ENCODE data around the gene SAP30BP.
A peak's percentile ranks its signal among the peaks of the same experiment; 100 is the strongest.

SAP30BP gene

DNA sequence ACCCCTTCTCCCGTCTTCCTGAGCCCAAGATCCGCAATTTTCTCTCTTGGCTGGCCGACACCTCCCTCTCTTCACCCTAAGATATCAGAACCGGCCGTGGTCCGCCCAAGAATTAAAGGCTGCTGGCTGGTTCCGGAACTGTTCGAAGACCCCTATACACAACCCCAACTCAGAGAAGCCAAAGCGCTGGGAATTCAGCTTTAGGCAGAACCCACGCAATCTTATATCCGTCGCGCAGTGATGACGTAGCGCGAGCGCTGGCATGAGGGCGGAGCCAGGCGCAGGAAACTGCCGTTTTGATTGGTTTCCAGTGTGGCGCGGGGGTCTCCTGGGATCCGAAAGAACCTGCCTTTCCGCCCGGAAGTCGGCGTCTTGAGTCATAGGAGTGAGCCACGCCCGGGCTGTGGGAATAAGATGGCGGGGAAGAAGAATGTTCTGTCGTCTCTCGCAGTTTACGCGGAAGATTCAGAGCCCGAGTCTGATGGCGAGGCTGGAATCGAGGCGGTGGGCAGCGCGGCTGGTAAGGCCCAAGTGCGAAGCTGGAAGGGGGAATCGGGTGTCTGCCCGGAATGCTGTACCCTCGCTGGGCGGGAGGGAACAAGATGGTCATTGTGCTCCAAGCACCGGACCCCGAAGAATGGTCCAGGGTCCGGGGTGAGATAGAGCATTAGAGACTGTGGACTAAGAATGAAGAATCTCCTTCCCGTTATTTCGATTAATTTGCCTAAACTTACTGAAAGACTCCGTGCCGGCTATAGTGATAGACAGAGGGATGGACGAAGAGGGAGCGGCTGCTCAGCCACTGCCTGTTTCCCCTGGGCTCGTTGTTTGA is at the start of gene SAP30BP, which contains the start of gene RECQL5:
TSS of gene SAP30BP (plus strand) at position 380 of the 832 bp plus-strand sequence. CDS start at position 415, 35 bp downstream.
TSS of gene RECQL5 (minus strand) at position 196 of the 832 bp plus-strand sequence. CDS start 597 bp downstream, outside the sequence.
- Mint-ChIP-seq H3K27me3 (no peaks in the 10 kb centered on the region), H3K27ac (no peak within 1 kb of the TSS), H3K36me3 (ENCODE audit: low read depth) (peaks cover 58% of the 10 kb centered on the region), H3K4me1 (ENCODE audit: low read depth) (peaks cover 12% of the 10 kb centered on the region), H3K9me3 (no peaks in the 10 kb centered on the region), H3K4me3 (peak within 1 kb of the TSS; percentile 44)
- intact Hi-C loops (cut with micrococcal nuclease): no loop called here

DNA sequence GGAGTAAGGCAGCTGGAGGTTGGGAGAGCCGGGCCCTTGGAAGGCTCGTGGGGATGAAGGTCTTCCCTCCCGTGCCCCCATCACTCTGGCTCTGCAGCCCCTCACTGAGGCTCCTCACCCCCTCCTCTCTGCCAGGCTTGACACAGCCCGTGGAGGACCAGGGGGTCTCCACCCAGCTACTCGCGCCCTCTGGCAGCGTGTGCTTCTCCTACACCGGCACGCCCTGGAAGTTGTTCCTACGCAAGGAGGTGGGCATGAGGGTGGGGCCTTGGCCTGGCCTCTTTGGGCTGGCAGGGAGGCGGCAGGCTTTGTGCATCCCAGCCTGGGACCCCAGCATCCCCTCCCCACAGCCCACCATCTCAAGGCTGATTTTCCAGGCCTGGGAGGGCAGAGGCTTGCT is 49.5 kb upstream of the SAP30BP start:
- H3K36me3 Mint-ChIP-seq (ENCODE audit: low read depth): peaks cover 100% of the 10 kb centered on the region

GRCh38 chr17:75619506-75620431 is 47.4 kb upstream of the SAP30BP start:
- Mint-ChIP-seq H3K36me3 (ENCODE audit: low read depth) (peaks cover 98% of the 10 kb centered on the region), H3K9me3 (no peaks in the 10 kb centered on the region), H3K4me3 (no peak overlapping the region), H3K27ac (no peak overlapping the region), H3K27me3 (no peaks in the 10 kb centered on the region), H3K4me1 (ENCODE audit: low read depth) (no peaks in the 10 kb centered on the region)
- intact Hi-C loops (cut with micrococcal nuclease): no loop called here

More for the DNA sequence above, 49.5 kb upstream of the SAP30BP start:
- Mint-ChIP-seq H3K27me3 (no peaks in the 10 kb centered on the region), H3K9me3 (no peaks in the 10 kb centered on the region), H3K27ac (no peak overlapping the region), H3K4me1 (ENCODE audit: low read depth) (no peaks in the 10 kb centered on the region), H3K4me3 (no peak overlapping the region)
- intact Hi-C loops (cut with micrococcal nuclease): no loop called here

GRCh38 chr17:75621489-75621888 is 45.6 kb upstream of the SAP30BP start:
- Mint-ChIP-seq H3K36me3 (ENCODE audit: low read depth) (peaks cover 98% of the 10 kb centered on the region), H3K27me3 (no peaks in the 10 kb centered on the region), H3K4me1 (ENCODE audit: low read depth) (no peaks in the 10 kb centered on the region), H3K27ac (no peak overlapping the region), H3K4me3 (no peak overlapping the region), H3K9me3 (no peaks in the 10 kb centered on the region)
- intact Hi-C loops (cut with micrococcal nuclease): no loop called here

DNA sequence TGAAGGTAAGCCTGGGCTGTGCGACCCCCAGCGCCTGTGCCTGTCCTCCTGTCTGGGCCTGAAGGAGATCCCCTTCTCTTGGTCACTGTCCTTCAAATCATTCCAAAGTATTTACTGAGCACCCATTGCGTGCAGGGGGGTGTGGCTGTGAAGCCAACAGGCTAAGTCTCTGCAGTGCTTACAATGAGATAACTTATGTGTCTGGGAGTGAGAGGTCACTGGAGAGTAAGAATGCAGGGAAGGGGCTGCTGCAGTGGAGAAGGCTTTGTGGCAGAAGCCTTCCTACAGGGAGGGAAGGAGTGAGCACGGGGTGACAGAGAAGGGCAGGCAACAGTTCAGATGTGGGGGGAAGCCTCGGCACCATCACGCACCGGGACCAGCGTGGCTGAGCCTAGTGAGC is 45.1 kb upstream of the SAP30BP start:
- Mint-ChIP-seq H3K27ac (no peak overlapping the region), H3K4me1 (ENCODE audit: low read depth) (no peaks in the 10 kb centered on the region), H3K9me3 (no peaks in the 10 kb centered on the region), H3K4me3 (no peak overlapping the region), H3K36me3 (ENCODE audit: low read depth) (peaks cover 98% of the 10 kb centered on the region), H3K27me3 (no peaks in the 10 kb centered on the region)
- intact Hi-C loops (cut with micrococcal nuclease): no loop called here

- intact Hi-C loops (cut with micrococcal nuclease): no loop called here
- peaks cover 98% of the 10 kb centered on the region for H3K36me3 Mint-ChIP-seq (ENCODE audit: low read depth)
- H3K27ac Mint-ChIP-seq: no peak overlapping the region
- no peaks in the 10 kb centered on the region for H3K27me3 Mint-ChIP-seq
- no peak overlapping the region for H3K4me3 Mint-ChIP-seq
- H3K9me3 Mint-ChIP-seq: no peaks in the 10 kb centered on the region
- H3K4me1 Mint-ChIP-seq (ENCODE audit: low read depth): no peaks in the 10 kb centered on the region
These were observed 44.3 kb upstream of the SAP30BP start for GRCh38 chr17:75622771-75623273.

DNA sequence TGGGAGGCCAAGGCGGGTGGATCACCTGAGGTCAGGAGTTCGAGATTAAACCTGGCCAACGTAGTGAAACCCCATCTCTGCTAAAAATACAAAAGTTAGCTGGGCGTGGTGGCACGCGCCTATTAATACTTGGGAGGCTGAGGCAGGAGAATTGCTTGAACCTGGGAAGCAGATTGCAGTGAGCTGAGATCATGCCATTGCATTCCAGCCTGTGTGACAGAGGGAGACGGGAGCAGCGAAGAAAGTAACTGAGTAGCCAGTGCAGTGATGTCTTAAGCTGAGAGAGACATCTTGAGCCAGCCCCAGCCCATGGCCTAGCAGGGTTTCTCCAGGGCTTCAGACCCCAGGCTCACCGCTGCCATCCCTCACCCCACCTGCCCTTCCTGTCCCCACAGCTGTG is 43.8 kb upstream of the SAP30BP start:
- H3K27ac Mint-ChIP-seq: no peak overlapping the region
- H3K9me3 Mint-ChIP-seq: no peaks in the 10 kb centered on the region
- H3K27me3 Mint-ChIP-seq: no peaks in the 10 kb centered on the region
- H3K4me3 Mint-ChIP-seq: no peak overlapping the region
- intact Hi-C loops (cut with micrococcal nuclease): no loop called here
- H3K4me1 Mint-ChIP-seq (ENCODE audit: low read depth): no peaks in the 10 kb centered on the region
- peaks cover 98% of the 10 kb centered on the region for H3K36me3 Mint-ChIP-seq (ENCODE audit: low read depth)

- peaks cover 98% of the 10 kb centered on the region for H3K36me3 Mint-ChIP-seq (ENCODE audit: low read depth)
These were observed 43.1 kb upstream of the SAP30BP start for GRCh38 chr17:75624021-75624420.

GRCh38 chr17:75624714-75625345 is 42.3 kb upstream of the SAP30BP start:
- intact Hi-C loops (cut with micrococcal nuclease): no loop called here
- Mint-ChIP-seq H3K9me3 (no peaks in the 10 kb centered on the region), H3K36me3 (ENCODE audit: low read depth) (peaks cover 96% of the 10 kb centered on the region), H3K4me3 (no peak overlapping the region), H3K27ac (no peak overlapping the region), H3K27me3 (no peaks in the 10 kb centered on the region), H3K4me1 (ENCODE audit: low read depth) (no peaks in the 10 kb centered on the region)

More at GRCh38 chr17:75624021-75624420, 43.1 kb upstream of the SAP30BP start:
- Mint-ChIP-seq H3K4me1 (ENCODE audit: low read depth) (no peaks in the 10 kb centered on the region), H3K27ac (no peak overlapping the region), H3K4me3 (no peak overlapping the region), H3K9me3 (no peaks in the 10 kb centered on the region), H3K27me3 (no peaks in the 10 kb centered on the region)
- intact Hi-C loops (cut with micrococcal nuclease): no loop called here

DNA sequence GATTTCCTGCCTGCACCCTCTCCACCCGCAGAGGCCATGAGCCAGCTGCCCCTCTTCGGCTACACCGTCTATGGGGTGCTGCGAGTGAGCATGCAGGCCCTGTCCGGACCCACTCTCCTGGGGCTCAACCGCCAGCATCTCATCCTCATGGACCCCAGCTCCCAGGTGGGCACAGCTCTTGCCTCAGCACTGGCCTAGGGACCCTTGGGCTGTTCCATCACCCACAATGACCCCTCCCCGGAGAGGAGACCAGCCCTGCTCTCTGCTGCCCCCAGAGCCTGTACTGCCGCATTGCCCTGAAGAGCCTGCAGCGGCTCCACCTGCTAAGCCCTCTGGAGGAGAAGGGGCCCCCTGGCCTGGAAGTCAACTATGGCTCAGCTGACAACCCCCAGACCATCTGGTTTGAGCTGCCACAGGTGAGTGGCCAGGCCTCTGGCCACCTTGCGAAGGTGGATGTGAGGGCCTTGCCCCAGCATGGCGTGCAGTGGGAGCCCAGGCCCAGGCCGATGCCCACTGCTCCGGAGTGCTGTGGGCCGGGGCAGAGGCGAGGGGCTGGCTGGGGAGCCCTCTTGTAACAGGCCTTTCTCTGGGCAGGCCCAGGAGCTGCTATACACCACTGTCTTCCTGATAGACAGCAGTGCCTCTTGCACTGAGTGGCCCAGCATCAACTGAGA is 41.2 kb upstream of the SAP30BP start:
- intact Hi-C loops (cut with micrococcal nuclease): no loop called here
- Mint-ChIP-seq H3K9me3 (no peaks in the 10 kb centered on the region), H3K27ac (no peak overlapping the region), H3K4me1 (ENCODE audit: low read depth) (no peaks in the 10 kb centered on the region), H3K4me3 (no peak overlapping the region), H3K36me3 (ENCODE audit: low read depth) (peaks cover 96% of the 10 kb centered on the region), H3K27me3 (no peaks in the 10 kb centered on the region)

DNA sequence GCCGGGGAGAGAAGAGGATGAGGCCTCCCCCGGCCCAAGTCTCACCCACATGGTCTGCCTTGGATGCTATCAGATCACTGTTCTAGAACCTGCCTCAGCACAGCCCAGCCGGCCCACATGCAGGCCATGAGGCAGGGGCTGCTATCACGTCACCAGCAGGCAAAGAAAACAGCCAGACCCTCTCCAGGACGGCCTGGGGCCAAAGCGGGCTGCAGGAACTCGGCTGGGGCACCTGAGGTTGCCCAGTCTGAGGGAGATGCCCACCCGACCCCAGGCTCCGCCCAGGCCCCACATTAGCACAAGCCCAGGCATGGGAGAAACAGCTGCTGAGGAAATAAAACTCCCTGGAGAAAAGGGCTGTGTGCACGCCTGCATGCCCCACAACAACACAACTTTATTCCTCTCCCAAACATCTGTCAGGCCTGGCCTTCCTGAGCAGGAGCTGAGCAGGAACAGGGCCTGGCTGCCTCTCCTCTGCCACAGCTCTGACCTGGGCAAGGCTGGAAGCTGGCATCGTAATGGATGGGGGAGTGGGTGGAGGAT is 40.6 kb upstream of the SAP30BP start:
- H3K36me3 Mint-ChIP-seq (ENCODE audit: low read depth): peaks cover 96% of the 10 kb centered on the region
- H3K4me3 Mint-ChIP-seq: no peak overlapping the region
- H3K9me3 Mint-ChIP-seq: no peaks in the 10 kb centered on the region
- no peaks in the 10 kb centered on the region for H3K4me1 Mint-ChIP-seq (ENCODE audit: low read depth)
- H3K27ac Mint-ChIP-seq: no peak overlapping the region
- intact Hi-C loops (cut with micrococcal nuclease): no loop called here
- H3K27me3 Mint-ChIP-seq: no peaks in the 10 kb centered on the region

- intact Hi-C loops (cut with micrococcal nuclease): no loop called here
- H3K4me3 Mint-ChIP-seq: no peak overlapping the region
- H3K27ac Mint-ChIP-seq: no peak overlapping the region
- peaks cover 92% of the 10 kb centered on the region for H3K36me3 Mint-ChIP-seq (ENCODE audit: low read depth)
- no peaks in the 10 kb centered on the region for H3K4me1 Mint-ChIP-seq (ENCODE audit: low read depth)
- H3K27me3 Mint-ChIP-seq: no peaks in the 10 kb centered on the region
- no peaks in the 10 kb centered on the region for H3K9me3 Mint-ChIP-seq
These were observed 40.0 kb upstream of the SAP30BP start for GRCh38 chr17:75627094-75627493.

DNA sequence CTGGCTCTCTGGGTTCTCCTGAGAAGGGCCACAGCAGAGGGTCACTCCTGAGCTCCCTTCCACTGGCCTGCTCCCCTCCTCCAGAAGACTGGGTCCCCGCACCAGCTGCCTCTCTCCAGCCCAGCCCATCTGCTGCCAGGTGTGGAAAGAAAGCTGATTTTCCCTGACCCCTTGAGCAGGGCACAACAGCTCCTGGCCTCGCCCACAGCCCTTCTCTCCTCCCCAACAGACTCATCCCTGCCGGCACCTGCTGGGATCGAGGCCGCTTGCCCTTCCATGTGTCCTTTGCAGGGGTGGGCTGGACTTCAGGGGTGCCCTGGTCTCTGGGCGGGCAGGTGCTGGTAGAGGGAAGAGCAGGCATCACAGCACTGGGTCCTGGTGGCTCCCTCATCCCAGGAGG is 38.7 kb upstream of the SAP30BP start:
- no peak overlapping the region for H3K4me3 Mint-ChIP-seq
- intact Hi-C loops (cut with micrococcal nuclease): no loop called here
- H3K27ac Mint-ChIP-seq: no peak overlapping the region
- H3K4me1 Mint-ChIP-seq (ENCODE audit: low read depth): peaks cover 6% of the 10 kb centered on the region
- H3K9me3 Mint-ChIP-seq: no peaks in the 10 kb centered on the region
- no peaks in the 10 kb centered on the region for H3K27me3 Mint-ChIP-seq
- H3K36me3 Mint-ChIP-seq (ENCODE audit: low read depth): peaks cover 80% of the 10 kb centered on the region

All from dendritic cell treated with granulocyte-macrophage colony-stimulating factor and Interleukin-4, amounts not matched to agents 40 ng/mL and 50 ng/mL, for 4 days (primary cell).